Neutrophil (primary cell): ENCODE results near the gene MAPK4.

Experiments
- H3K27ac ChIP-seq: fragments of 200-600 bp; sonication (generic); 2 replicates; pipeline ENCODE4 v1.5.1; 2016; ENCODE audit warnings: mild to moderate bottlenecking, moderate library complexity
- H3K27me3 ChIP-seq: fragments of 200-600 bp; sonication (generic); 2 replicates; pipeline ENCODE4 v1.6.0; 2016; ENCODE audit warnings: mild to moderate bottlenecking
- H3K36me3 ChIP-seq: fragments of 200-600 bp; sonication (generic); 2 replicates; pipeline ENCODE4 v1.5.1; 2017
- H3K4me1 ChIP-seq, 2 experiments: fragments of 200-600 bp in 1 of 2; sonication (generic) in 1 of 2; 1 replicate in 1 of 2; 2 replicates in 1 of 2; pipeline versions ENCODE4 v1.5.1 to v1.6.1; 2013 to 2016; ENCODE audit warnings: low read depth in 1 of 2, low read length in 1 of 2, mild to moderate bottlenecking in 1 of 2, moderate library complexity in 1 of 2; ENCODE audit not compliant: control insufficient read depth in 1 of 2, insufficient read depth in 1 of 2
- H3K4me3 ChIP-seq, 2 experiments: fragments of 200-600 bp in 1 of 2; sonication (generic) in 1 of 2; 1 replicate in 1 of 2; 2 replicates in 1 of 2; pipeline ENCODE4 v1.5.1; 2013 to 2016; ENCODE audit warnings: low read depth in 1 of 2, low read length in 1 of 2, mild to moderate bottlenecking in 1 of 2, moderate library complexity in 1 of 2
- H3K9me3 ChIP-seq: fragments of 200-600 bp; sonication (generic); 2 replicates; pipeline ENCODE4 v1.5.1; 2016
- TF ChIP-seq, protein P1 (sequence below): fragments of 200-600 bp; sonication (generic); IDR thresholded peaks from 2 replicates; pipeline ENCODE4 v1.5.1; 2016; ENCODE audit warnings: antibody characterized with exemption

MAPK4 gene

GRCh38 chr18:50695431-50696176, 135.7 kb downstream of the MAPK4 start:
- H3K27me3 ChIP-seq = peaks cover 4% of the 10 kb centered on the region
- H3K4me1 ChIP-seq = no peaks in the 10 kb centered on the region
- H3K9me3 ChIP-seq = no peaks in the 10 kb centered on the region
- no peak overlapping the region for H3K27ac ChIP-seq
- no peak overlapping the region for H3K4me3 ChIP-seq
- TF ChIP-seq, protein P1, sequence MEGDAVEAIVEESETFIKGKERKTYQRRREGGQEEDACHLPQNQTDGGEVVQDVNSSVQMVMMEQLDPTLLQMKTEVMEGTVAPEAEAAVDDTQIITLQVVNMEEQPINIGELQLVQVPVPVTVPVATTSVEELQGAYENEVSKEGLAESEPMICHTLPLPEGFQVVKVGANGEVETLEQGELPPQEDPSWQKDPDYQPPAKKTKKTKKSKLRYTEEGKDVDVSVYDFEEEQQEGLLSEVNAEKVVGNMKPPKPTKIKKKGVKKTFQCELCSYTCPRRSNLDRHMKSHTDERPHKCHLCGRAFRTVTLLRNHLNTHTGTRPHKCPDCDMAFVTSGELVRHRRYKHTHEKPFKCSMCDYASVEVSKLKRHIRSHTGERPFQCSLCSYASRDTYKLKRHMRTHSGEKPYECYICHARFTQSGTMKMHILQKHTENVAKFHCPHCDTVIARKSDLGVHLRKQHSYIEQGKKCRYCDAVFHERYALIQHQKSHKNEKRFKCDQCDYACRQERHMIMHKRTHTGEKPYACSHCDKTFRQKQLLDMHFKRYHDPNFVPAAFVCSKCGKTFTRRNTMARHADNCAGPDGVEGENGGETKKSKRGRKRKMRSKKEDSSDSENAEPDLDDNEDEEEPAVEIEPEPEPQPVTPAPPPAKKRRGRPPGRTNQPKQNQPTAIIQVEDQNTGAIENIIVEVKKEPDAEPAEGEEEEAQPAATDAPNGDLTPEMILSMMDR = no peak
- H3K36me3 ChIP-seq = no peaks in the 10 kb centered on the region

DNA sequence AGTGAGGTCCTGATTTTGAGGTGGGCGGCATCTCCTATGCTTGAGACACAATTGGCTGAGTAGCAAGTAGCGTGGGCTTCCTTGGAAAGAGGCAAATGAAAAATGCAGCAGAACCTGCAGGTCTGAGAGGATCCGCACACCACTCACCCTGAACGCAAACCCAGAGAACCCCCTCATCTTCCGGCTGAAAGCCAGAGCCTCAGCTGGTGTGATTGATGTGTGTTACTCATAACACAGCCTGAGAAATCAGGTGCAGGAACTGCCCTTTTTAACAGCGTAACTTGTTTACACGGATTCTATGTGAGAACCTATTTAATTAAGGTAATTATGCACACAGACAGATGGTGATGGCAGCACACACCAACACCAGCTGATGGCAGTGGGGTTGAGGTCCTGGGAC, 136.5 kb downstream of the MAPK4 start:
- Histone ChIP-seq H3K4me3 (no peak overlapping the region), H3K4me1 (no peaks in the 10 kb centered on the region), H3K36me3 (no peaks in the 10 kb centered on the region), H3K9me3 (no peaks in the 10 kb centered on the region), H3K27ac (no peak overlapping the region), H3K27me3 (peaks cover 4% of the 10 kb centered on the region)
- TF ChIP-seq, protein P1 = no peak

DNA sequence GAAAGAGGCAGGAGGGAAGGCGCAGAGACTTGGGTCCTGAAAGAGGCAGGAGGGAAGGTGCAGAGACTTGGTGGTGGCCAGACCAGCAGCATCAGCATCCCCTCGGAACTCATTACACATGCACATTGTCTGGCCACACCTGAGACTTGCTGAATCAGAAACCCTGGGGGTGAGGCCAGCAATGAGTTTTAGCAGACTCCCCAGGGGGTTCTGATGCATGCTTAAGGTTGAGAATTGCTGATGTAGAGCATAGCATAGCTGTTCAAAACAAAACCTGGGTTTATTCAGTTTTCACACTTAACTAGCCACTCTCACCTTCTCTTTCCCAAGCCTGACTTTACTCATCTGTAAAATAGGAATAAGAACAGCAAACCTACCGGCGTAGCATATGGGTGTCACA, 137.0 kb downstream of the MAPK4 start:
- Histone ChIP-seq H3K27ac (no peak overlapping the region), H3K36me3 (no peaks in the 10 kb centered on the region), H3K4me3 (no peak overlapping the region), H3K27me3 (peaks cover 4% of the 10 kb centered on the region), H3K4me1 (no peaks in the 10 kb centered on the region), H3K9me3 (no peaks in the 10 kb centered on the region)
- TF ChIP-seq, protein P1 = no peak

- TF ChIP-seq, protein P1 = no peak
- H3K36me3 ChIP-seq = no peaks in the 10 kb centered on the region
- no peaks in the 10 kb centered on the region for H3K9me3 ChIP-seq
- H3K4me1 ChIP-seq = no peaks in the 10 kb centered on the region
- no peak overlapping the region for H3K4me3 ChIP-seq
- no peak overlapping the region for H3K27ac ChIP-seq
- peaks cover 4% of the 10 kb centered on the region for H3K27me3 ChIP-seq
These were observed 137.6 kb downstream of the MAPK4 start for GRCh38 chr18:50697509-50697908.

DNA sequence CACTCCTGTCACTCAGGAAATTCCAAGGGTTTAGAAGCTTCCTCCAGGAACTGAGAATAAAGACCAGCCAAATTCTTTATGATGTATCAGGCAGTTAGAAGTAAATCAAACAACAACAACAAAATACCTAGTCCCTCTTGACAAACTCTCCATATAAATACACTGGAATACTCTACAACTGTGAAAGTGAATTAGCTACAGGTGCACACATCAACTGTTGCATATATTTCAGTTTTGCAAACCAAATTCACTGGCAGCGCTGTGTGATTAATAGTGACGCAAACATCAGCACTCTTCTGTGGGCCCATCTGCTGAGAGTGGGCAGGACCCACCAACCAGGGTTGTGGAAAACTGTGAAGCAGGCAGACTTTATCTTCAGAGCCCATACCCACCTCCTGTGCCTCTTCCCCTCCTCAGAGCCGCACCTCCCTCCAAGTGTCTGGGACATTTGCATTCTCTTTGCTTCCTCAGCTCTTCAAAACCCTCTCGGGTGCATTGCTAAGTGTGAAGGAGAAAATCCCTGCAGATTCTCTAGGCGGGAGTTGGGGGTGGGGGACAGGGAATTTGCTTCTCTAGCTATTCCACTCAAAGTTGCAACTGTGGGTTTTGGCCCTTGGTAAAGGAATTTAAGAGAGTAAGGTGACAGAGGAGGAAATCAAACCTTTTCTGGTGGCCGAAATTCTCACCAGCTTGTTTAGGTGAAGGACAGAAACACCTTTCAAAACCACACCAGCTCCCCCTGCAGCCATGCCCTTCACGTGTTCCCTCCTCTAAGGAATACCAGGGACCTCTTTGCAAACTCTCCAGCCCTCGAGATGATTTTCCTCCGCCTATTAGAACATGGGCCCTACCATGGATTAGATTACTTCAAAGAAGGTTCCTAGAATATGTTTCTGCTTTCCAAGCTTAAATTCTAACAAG, 140.6 kb downstream of the MAPK4 start:
- TF ChIP-seq, protein P1 = no peak
- H3K4me3 ChIP-seq = no peak overlapping the region
- H3K27me3 ChIP-seq = peaks cover 4% of the 10 kb centered on the region
- no peak overlapping the region for H3K27ac ChIP-seq
- no peaks in the 10 kb centered on the region for H3K4me1 ChIP-seq
- no peaks in the 10 kb centered on the region for H3K9me3 ChIP-seq
- H3K36me3 ChIP-seq = no peaks in the 10 kb centered on the region
